Spleen (tissue), 11 donors: Measurements from ENCODE around the gene SLC27A3. TPM values are rescaled to one million over a fixed set of nuclear protein-coding genes. Genes with fewer than 3 reads are reported as not detected.

Experiments
- DNase-seq: peaks from one replicate; pipeline ENCODE4 v3.0.0-alpha.2; 2020
- H3K27ac ChIP-seq, 8 donors: fragments of 200-600 bp; sonication (generic) in 7 of 8; 1 replicate in 4 of 8; 2 replicates in 4 of 8; pipeline versions ENCODE4 v1.5.0 to v1.8.0; 2016 to 2021; ENCODE audit warnings: inconsistent platforms in 4 of 8, mild to moderate bottlenecking in 4 of 8, moderate library complexity in 1 of 8
- H3K27me3 ChIP-seq, 7 donors: fragments of 200-600 bp; sonication (generic) in 6 of 7; replicated peaks in 1 of 7; 1 replicate in 4 of 7; 2 replicates in 3 of 7; pipeline versions ENCODE4 v1.5.0 to v1.8.0; 2016 to 2021; ENCODE audit warnings: inconsistent platforms in 3 of 7, mild to moderate bottlenecking in 1 of 7
- H3K36me3 ChIP-seq, 6 donors: fragments of 200-600 bp; sonication (generic) in 5 of 6; 1 replicate in 4 of 6; 2 replicates in 2 of 6; pipeline versions ENCODE4 v1.5.0 to v1.8.0; 2016 to 2021; ENCODE audit warnings: inconsistent platforms in 2 of 6
- H3K4me1 ChIP-seq, 6 donors: fragments of 200-600 bp; sonication (generic) in 5 of 6; 1 replicate in 3 of 6; 2 replicates in 3 of 6; pipeline versions ENCODE4 v1.5.0 to v1.8.0; 2016 to 2021; ENCODE audit warnings: inconsistent platforms in 3 of 6
- H3K4me3 ChIP-seq, 8 donors: fragments of 200-600 bp; sonication (generic) in 7 of 8; 1 replicate in 4 of 8; 2 replicates in 4 of 8; pipeline versions ENCODE4 v1.5.0 to v1.8.0; 2016 to 2021; ENCODE audit warnings: inconsistent platforms in 4 of 8, mild to moderate bottlenecking in 4 of 8, moderate library complexity in 2 of 8
- H3K9me3 ChIP-seq, 8 donors: fragments of 200-600 bp; sonication (generic) in 7 of 8; 1 replicate in 4 of 8; 2 replicates in 4 of 8; pipeline versions ENCODE4 v1.5.0 to v1.8.0; 2016 to 2021; ENCODE audit warnings: inconsistent platforms in 4 of 8
- CTCF ChIP-seq, 11 experiments: fragments of 200-600 bp in 7 of 11; fragments of 450-650 bp in 4 of 11; sonication (generic) in 4 of 11; IDR thresholded peaks in 8 of 11; conservative IDR thresholded peaks in 3 of 11; 1 replicate in 7 of 11; 2 replicates in 4 of 11; pipeline versions ENCODE4 v1.4.0 to v1.8.0; 2016 to 2021; ENCODE audit warnings: antibody characterized with exemption in 11 of 11, inconsistent platforms in 4 of 11, mild to moderate bottlenecking in 1 of 11
- POLR2A ChIP-seq, 3 donors: fragments of 450-650 bp; IDR thresholded peaks; one replicate each; pipeline ENCODE4 v1.5.1; 2017; ENCODE audit warnings: antibody characterized with exemption in 3 of 3, mild to moderate bottlenecking in 1 of 3
- POLR2AphosphoS5 ChIP-seq, 3 donors: sonication (generic); formaldehyde crosslinking; IDR thresholded peaks; one replicate each; pipeline ENCODE4 v1.5.1; 2017; ENCODE audit warnings: antibody characterized with exemption in 3 of 3
- WGBS, 5 donors: extraction: QIAGEN DNeasy Blood & Tissue Kit in 3 of 5; methylation state at CpG; one replicate each; pipeline versions ENCODE4 v1.1.5 to v1.1.7; 2013 to 2018; 5-methylcytosine and 5-hydroxymethylcytosine counted together
- intact Hi-C: fragments of 100-400 bp; cut with DNase I; formaldehyde crosslinking; loops from one replicate; pipeline ENCODE4 v1.15.0; 2023; ENCODE audit warnings: low total_unique reads
- polyA plus RNA-seq, 3 donors: library from polyadenylated mRNA; stranded (reverse); fragments of 200-250 nt; gene quantifications; one replicate each; pipeline ENCODE4 v1.2.1, GENCODE V29; 2013
- total RNA-seq, 7 donors: library from RNA; depleted of rRNA in 3 of 7; stranded (reverse); fragments of >200 nt in 3 of 7; fragmentation: NEBNext Ultra II Directional in 4 of 7; extraction: Animal tissue kit (Norgen Biotek cat#: 25700) in 4 of 7; gene quantifications; one replicate each; pipeline versions ENCODE4 v1.1.0 to v1.2.1, GENCODE V29; 2016 to 2021
- donor health status: healthy with polysubstance abuse.
- donor health status: DM: no; HTN: no; CAD: no; lungs with moderate emphysema.
- donor health status: DM: no; HTN: no; CAD: no.
- donor health status: Bipolar disorder and iron deficiency.
- donor health status: healthy.
- donor health status: DM: no; HTN: no; CAD: no.
- donor health status: DM: yes; HTN: yes; CAD: no.

The SLC27A3 gene
- total and polyA plus RNA-seq, 10 donors: 11.1 to 54.5 (median 21.9) TPM

- Histone ChIP-seq H3K36me3 (no peaks in the 10 kb centered on the region), H3K4me3 (no peak overlapping the region), H3K27ac (no peak overlapping the region), H3K9me3 (no peaks in the 10 kb centered on the region), H3K27me3 (no peaks in the 10 kb centered on the region), H3K4me1 (peaks cover 15 to 73% (median 43%) of the 10 kb centered on the region in 6 donors)
- WGBS, 5 donors: 90 to 99% (median 93%) methylated on average over 10 to 11 of the region's 11 CpGs
- intact Hi-C loops: no loop called here
- no peak for TF ChIP-seq POLR2A (IDR thresholded peaks at IDR 0.05)
- no peak for TF ChIP-seq CTCF (IDR thresholded peaks at IDR 0.05 in 8 of 11, conservative IDR thresholded peaks at IDR 0.05 in 3 of 11)
- TF ChIP-seq POLR2AphosphoS5 (IDR thresholded peaks at IDR 0.05): no peak
- peak; percentile 78 for DNase-seq
These were observed 17.4 kb downstream of the SLC27A3 start for GRCh38 chr1:153792631-153793041.

- no peak for TF ChIP-seq CTCF (IDR thresholded peaks at IDR 0.05 in 8 of 11, conservative IDR thresholded peaks at IDR 0.05 in 3 of 11)
- WGBS, 5 donors: 86 to 96% (median 86%) methylated on average over 8 to 9 of the region's 9 CpGs
- DNase-seq: no peak
These were observed 18.2 kb downstream of the SLC27A3 start for GRCh38 chr1:153793261-153793972.

GRCh38 chr1:153793973-153794615, 18.9 kb downstream of the SLC27A3 start:
- Histone ChIP-seq H3K4me3 (no peak overlapping the region), H3K4me1 (peaks cover 15 to 66% (median 41%) of the 10 kb centered on the region in 6 donors), H3K36me3 (no peaks in the 10 kb centered on the region), H3K27ac (no peak overlapping the region), H3K27me3 (no peaks in the 10 kb centered on the region), H3K9me3 (no peaks in the 10 kb centered on the region)
- no peak for DNase-seq
- no peak for TF ChIP-seq CTCF (IDR thresholded peaks at IDR 0.05 in 8 of 11, conservative IDR thresholded peaks at IDR 0.05 in 3 of 11)
- no peak for TF ChIP-seq POLR2AphosphoS5 (IDR thresholded peaks at IDR 0.05)
- no peak for TF ChIP-seq POLR2A (IDR thresholded peaks at IDR 0.05)
- intact Hi-C loops: no loop called here
- WGBS, 5 donors: 84 to 92% (median 89%) methylated on average over 10 to 12 of the region's 12 CpGs

More at GRCh38 chr1:153793261-153793972, 18.2 kb downstream of the SLC27A3 start:
- no peaks in the 10 kb centered on the region for H3K36me3 ChIP-seq
- no peaks in the 10 kb centered on the region for H3K9me3 ChIP-seq
- no peaks in the 10 kb centered on the region for H3K27me3 ChIP-seq
- H3K4me1 ChIP-seq: peaks cover 15 to 70% (median 44%) of the 10 kb centered on the region in 6 donors
- no peak overlapping the region for H3K27ac ChIP-seq
- intact Hi-C loops: no loop called here
- no peak overlapping the region for H3K4me3 ChIP-seq

GRCh38 chr1:153794624-153795329, 19.6 kb downstream of the SLC27A3 start:
- Histone ChIP-seq H3K4me3 (no peak overlapping the region), H3K27ac (no peak overlapping the region), H3K4me1 (peaks cover 10 to 59% (median 34%) of the 10 kb centered on the region in 6 donors), H3K9me3 (no peaks in the 10 kb centered on the region), H3K27me3 (no peaks in the 10 kb centered on the region), H3K36me3 (peaks cover 0 to 5% (median 0%) of the 10 kb centered on the region in 6 donors)
- DNase-seq: no peak
- no peak for TF ChIP-seq POLR2A (IDR thresholded peaks at IDR 0.05)
- no peak for TF ChIP-seq CTCF (IDR thresholded peaks at IDR 0.05 in 8 of 11, conservative IDR thresholded peaks at IDR 0.05 in 3 of 11)
- no peak for TF ChIP-seq POLR2AphosphoS5 (IDR thresholded peaks at IDR 0.05)
- WGBS, 5 donors: 64 to 84% (median 78%) methylated on average over 4 to 14 of the region's 14 CpGs
- intact Hi-C loops: loop anchor here (5.0 kb wide), 1 partner anchor 188 kb away; no protein-coding TSS in a partner anchor
